NB4 (cell line): Measurements from ENCODE around the gene RDH13.
A peak's percentile ranks its signal among the peaks of the same experiment; 100 is the strongest.

Experiments used
- DNase-seq: peaks from one replicate; pipeline ENCODE4 v3.0.0; 2010; ENCODE audit warnings: low read depth
- H3K4me3 ChIP-seq: one replicate; pipeline ENCODE4 v1.5.1; 2011; ENCODE audit warnings: mild to moderate bottlenecking, low read depth, low read length, moderate library complexity
- MYC ChIP-seq: IDR thresholded peaks from 2 replicates; pipeline ENCODE4 v1.6.1; 2011; ENCODE audit warnings: low read depth, low read length
- POLR2A ChIP-seq: IDR thresholded peaks from 2 replicates; pipeline ENCODE4 v1.6.1; 2011; ENCODE audit warnings: mild to moderate bottlenecking; ENCODE audit not compliant: insufficient read length; ENCODE audit errors: extremely low read depth
- TF ChIP-seq, protein P1 (sequence below): IDR thresholded peaks from one replicate; pipeline ENCODE4 v1.5.1; 2012; ENCODE audit warnings: low read depth, low read length
- TF ChIP-seq, protein P2 (sequence below): IDR thresholded peaks from 2 replicates; pipeline ENCODE4 v1.6.1; 2011; ENCODE audit warnings: low read depth, low read length

RDH13 gene

DNA sequence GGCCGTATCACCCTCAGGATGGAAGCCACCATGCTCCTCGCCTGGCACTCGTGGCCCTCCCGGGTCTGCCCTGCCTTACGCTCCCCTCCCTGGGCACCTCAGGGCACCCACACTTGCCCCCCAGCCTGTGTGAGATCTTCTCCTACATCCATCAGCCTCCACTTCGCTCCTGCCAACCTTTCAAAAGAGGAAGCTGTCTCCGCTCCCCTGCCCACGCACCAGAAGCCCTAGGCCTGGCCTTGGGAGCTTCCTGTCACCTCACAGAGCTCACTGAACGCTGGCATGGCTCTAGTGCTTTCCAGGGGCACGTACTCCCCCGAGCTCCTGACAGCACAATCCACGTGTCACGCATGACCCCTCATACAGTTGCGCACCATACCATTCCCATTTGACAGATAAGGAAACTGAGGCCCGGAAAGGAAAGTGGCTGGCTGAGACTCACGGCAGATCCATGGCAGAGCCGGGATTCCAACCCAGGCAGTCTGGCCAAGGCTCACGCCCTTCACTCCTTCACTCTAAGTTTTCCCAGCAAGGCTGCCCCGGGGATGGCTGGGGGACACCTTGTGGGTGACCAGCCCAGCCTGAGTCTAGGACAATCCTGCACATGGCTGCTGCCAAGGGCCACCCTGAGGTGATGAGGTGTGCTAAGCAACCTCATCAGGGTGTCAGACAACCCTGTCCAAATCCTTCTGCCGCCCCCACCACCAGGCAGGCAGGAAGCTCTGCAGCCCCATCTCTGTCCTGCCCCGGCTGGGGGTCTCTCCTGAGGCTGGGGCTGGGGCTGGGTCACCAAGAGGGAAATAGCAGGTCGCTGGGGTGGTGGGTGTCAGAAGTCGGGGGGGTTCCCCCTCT, 35.1 kb upstream of the RDH13 start:
- TF ChIP-seq POLR2A (no peak), MYC (no peak)
- TF ChIP-seq, protein P1, sequence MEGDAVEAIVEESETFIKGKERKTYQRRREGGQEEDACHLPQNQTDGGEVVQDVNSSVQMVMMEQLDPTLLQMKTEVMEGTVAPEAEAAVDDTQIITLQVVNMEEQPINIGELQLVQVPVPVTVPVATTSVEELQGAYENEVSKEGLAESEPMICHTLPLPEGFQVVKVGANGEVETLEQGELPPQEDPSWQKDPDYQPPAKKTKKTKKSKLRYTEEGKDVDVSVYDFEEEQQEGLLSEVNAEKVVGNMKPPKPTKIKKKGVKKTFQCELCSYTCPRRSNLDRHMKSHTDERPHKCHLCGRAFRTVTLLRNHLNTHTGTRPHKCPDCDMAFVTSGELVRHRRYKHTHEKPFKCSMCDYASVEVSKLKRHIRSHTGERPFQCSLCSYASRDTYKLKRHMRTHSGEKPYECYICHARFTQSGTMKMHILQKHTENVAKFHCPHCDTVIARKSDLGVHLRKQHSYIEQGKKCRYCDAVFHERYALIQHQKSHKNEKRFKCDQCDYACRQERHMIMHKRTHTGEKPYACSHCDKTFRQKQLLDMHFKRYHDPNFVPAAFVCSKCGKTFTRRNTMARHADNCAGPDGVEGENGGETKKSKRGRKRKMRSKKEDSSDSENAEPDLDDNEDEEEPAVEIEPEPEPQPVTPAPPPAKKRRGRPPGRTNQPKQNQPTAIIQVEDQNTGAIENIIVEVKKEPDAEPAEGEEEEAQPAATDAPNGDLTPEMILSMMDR: no peak
- TF ChIP-seq, protein P2, sequence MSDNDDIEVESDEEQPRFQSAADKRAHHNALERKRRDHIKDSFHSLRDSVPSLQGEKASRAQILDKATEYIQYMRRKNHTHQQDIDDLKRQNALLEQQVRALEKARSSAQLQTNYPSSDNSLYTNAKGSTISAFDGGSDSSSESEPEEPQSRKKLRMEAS: 0 out of 2 replicates have a peak, but pooled peaks have one; percentile 40
- no peak overlapping the region for H3K4me3 ChIP-seq
- DNase-seq: peak; percentile 52

DNA sequence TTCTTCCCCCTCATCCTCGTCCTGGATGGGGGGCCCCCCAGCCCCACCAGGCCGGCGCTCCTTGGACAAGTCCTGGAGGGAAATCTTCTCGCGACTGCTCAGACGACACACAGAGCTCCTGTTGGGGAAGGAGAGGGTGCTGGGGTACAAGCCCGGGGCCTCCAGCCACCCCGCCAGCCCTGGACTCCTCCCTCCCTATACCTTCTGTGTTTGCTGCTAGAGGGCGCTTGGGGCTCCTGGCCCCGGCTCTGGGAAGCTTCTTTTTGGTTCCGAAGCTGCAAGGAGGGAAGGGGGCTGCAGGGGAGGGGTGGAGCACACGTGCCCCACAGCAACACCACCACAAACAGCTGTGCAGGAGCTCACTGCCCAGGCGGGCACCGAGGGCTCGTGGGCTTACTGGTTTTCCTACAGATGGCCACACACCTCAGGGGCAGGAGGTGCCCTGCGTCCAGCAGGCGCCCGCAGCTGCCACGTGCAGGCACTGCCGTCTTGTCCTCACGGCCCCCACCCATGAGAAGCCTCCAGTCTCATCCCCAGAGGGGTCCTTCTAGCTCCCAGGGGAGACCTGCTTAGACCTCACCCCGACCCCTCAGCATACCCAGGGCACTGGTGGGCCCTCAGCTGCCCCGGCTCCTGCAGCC, 33.2 kb upstream of the RDH13 start:
- DNase-seq: no peak
- no peak for TF ChIP-seq POLR2A
- TF ChIP-seq, protein P2: no peak
- TF ChIP-seq, protein P1: no peak
- TF ChIP-seq MYC: no peak
- no peak overlapping the region for H3K4me3 ChIP-seq

DNA sequence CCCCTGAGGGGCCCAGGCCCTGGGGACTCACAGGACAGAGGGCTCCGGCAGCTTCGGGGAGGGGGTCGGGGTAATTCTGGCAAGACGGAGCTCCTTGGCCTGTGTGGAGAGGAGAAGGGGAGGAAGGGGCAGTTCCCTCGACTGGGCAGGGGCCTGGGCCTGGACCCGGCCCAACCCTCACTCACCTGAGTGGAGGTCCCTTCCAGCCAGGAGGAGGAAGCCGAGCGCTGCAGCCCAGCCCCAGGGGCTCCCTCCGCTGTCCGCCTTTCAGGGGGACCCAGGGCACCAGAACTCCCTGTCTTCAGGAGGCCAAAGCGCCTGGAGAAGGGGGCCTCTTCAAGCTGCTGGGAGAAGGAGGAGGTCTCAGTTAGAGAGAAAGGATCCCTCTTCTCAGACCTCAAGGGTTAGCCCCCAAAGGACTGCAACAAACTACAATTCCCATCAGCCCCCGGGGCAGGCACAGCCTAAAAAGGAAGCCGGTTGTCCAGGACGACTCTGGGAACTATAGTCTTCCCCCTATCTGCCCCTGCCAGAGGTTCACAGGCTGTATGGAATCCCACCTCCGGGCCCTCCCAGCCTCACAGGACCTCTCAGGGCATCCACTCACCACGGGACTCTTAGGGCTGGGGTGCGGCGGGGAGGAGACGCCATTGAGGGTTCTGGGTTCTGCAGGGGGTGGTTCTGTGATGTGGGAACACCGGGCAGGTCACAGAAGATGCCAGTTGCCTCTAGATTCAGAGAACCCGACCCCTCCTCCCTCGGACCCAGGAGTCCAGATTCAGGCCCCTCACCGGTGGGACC, 32.5 kb upstream of the RDH13 start:
- TF ChIP-seq, protein P1: no peak
- TF ChIP-seq, protein P2: no peak
- TF ChIP-seq MYC (no peak), POLR2A (no peak)

DNA sequence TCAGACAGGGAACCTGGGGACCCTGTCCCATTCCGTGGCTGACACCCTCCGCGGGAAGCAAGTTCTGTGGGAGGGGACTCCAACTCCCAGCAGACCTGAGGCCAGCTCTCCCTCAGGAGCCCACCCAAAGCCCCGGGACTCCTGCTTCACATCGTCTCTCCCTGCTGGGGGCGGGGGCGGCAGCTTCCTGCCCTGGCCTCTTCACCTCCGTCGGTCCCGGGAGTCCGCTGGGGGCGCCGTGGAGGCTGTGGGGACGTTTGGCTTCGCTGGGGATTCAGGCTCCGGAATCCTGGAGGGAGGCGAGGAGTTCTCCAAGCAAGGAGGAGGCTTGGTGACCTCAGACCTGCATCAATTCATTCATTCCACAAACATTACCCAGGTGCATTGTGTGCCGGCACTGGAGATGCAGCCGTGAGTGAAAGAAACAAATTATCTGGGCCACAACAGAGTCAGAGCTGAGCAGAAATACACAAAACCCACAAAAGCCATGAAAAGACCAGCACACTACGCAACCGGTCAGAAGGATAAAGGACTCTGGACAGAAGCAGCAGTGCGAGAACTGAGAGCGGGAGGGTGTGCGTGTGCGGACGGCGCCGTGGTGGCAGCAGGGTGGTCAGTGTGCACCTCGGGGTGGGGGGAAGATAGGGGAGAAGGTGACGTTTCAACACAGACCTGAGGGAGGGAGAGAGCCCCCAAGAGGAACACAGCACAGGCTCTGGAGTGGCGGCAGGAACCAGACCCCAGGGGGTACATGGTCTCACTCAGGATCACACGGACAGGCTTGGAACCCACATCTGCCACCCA, 31.7 kb upstream of the RDH13 start:
- no peak for TF ChIP-seq POLR2A
- TF ChIP-seq, protein P2: no peak
- TF ChIP-seq MYC: no peak
- TF ChIP-seq, protein P1: no peak
- no peak overlapping the region for H3K4me3 ChIP-seq
- DNase-seq: no peak

More for the DNA sequence above, 32.5 kb upstream of the RDH13 start:
- DNase-seq: no peak
- no peak overlapping the region for H3K4me3 ChIP-seq
